Kidney epithelial cell (primary cell): ENCODE data around the gene GPC6. TPM values are rescaled to one million over a fixed set of nuclear protein-coding genes. Genes with fewer than 3 reads are reported as not detected.

Experiments used
- DNase-seq: peaks from one replicate; pipeline ENCODE4 v3.0.0-alpha.2; 2010; ENCODE audit warnings: low read depth
- H3K27me3 ChIP-seq: 2 replicates; pipeline ENCODE4 v1.6.0; 2011; ENCODE audit warnings: low read length; ENCODE audit not compliant: control insufficient read depth, insufficient read depth
- H3K36me3 ChIP-seq: 2 replicates; pipeline ENCODE4 v1.5.1; 2011; ENCODE audit warnings: low read length; ENCODE audit not compliant: control insufficient read depth, insufficient read depth
- H3K4me3 ChIP-seq: 2 replicates; pipeline ENCODE4 v1.5.1; 2011; ENCODE audit warnings: low read depth, mild to moderate bottlenecking, control low read depth, low read length
- CTCF ChIP-seq: IDR thresholded peaks from 2 replicates; pipeline ENCODE4 v1.5.1; 2011; ENCODE audit warnings: mild to moderate bottlenecking, moderate library complexity, low read length, control low read depth, inconsistent platforms; ENCODE audit not compliant: insufficient read depth, poor library complexity, severe bottlenecking
- total RNA-seq: library from RNA; depleted of rRNA; stranded (reverse); fragments of >200 nt; gene quantifications from 2 replicates; pipeline ENCODE4 v1.2.3, GENCODE V29; 2015

The GPC6 gene
- total RNA-seq, 1 donor from 2014 or later: 62.7 TPM

- no peak overlapping the region for H3K4me3 ChIP-seq
- H3K27me3 ChIP-seq: no peaks in the 10 kb centered on the region
- no peak for TF ChIP-seq CTCF
- H3K36me3 ChIP-seq: peaks cover 1% of the 10 kb centered on the region
- DNase-seq: no peak
Observed at GRCh38 chr13:93942016-93942415, 715.4 kb downstream of the GPC6 start.

- Histone ChIP-seq H3K36me3 (peaks cover 1% of the 10 kb centered on the region), H3K4me3 (no peak overlapping the region), H3K27me3 (no peaks in the 10 kb centered on the region)
- no peak for TF ChIP-seq CTCF
- no peak for DNase-seq
Observed at GRCh38 chr13:93945621-93946020, 719.0 kb downstream of the GPC6 start.

- H3K4me3 ChIP-seq: no peak overlapping the region
Observed at GRCh38 chr13:93946994-93947393, 720.4 kb downstream of the GPC6 start.

GRCh38 chr13:93947651-93948050 lies 721.0 kb downstream of the GPC6 start:
- Histone ChIP-seq H3K27me3 (no peaks in the 10 kb centered on the region), H3K36me3 (peaks cover 1% of the 10 kb centered on the region), H3K4me3 (no peak overlapping the region)
- DNase-seq: no peak
- TF ChIP-seq CTCF: no peak

More at GRCh38 chr13:93946994-93947393, 720.4 kb downstream of the GPC6 start:
- no peak for DNase-seq
- no peak for TF ChIP-seq CTCF
- H3K36me3 ChIP-seq: peaks cover 1% of the 10 kb centered on the region
- H3K27me3 ChIP-seq: no peaks in the 10 kb centered on the region

- TF ChIP-seq CTCF: no peak
- Histone ChIP-seq H3K36me3 (no peaks in the 10 kb centered on the region), H3K27me3 (no peaks in the 10 kb centered on the region), H3K4me3 (no peak overlapping the region)
- DNase-seq: no peak
Observed at GRCh38 chr13:93948162-93948922, 721.7 kb downstream of the GPC6 start.

- Histone ChIP-seq H3K27me3 (no peaks in the 10 kb centered on the region), H3K36me3 (no peaks in the 10 kb centered on the region), H3K4me3 (no peak overlapping the region)
- TF ChIP-seq CTCF: no peak
- no peak for DNase-seq
Observed at GRCh38 chr13:93951108-93951507, 724.5 kb downstream of the GPC6 start.
